ENCODE data around the gene GUK1.

GUK1 gene

DNA sequence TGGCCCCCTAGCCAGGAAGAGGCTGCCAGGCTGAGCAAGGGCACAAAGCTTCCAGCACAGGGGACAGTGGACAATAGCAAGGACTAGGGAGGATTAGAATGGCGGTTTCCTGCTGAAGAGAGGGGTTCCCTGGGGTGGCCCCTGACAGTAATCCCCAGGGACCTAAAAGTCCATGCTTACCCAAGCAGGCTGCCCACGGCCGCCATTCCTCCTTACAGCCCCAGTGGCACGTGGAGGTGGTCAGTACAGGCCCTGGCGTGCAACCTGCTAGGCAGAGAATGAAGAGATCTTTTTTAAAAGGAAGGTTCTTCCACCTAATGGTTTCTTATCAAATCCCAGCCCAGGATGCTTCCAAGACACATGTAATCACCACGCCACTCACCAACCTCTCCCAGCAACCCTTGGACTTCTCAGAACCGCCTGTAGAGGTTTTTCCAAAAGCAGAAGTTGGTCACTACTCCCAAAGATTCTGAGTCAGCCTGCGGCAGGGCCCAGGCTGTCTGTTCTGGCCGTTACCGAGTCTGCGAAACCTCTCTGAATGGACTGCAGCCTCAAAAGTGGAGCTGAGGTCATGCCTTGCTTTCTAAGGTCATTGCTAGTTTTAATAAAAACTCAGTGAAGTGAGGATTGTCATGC lies 31.9 kb upstream of the GUK1 start:
- Histone ChIP-seq H3K9me2 (replicated peaks; ENCODE audit: low read depth, low read length) (no peaks in the 10 kb centered on the region), H3K79me2 (ENCODE audit: insufficient read depth, low read length) (peaks cover 39% of the 10 kb centered on the region), H3K4me3 (ENCODE audit: low read length, poor library complexity, severe bottlenecking) (peak overlapping the region; percentile 94), H3K4me1 (ENCODE audit: insufficient read depth, low read length, poor library complexity, severe bottlenecking) (peaks cover 23% of the 10 kb centered on the region), H3K9me3 (ENCODE audit: insufficient read depth, low read depth, low read length) (no peaks in the 10 kb centered on the region), H3F3A (ENCODE audit: low read depth) (no peaks in the 10 kb centered on the region), H3K4me2 (ENCODE audit: low read depth, low read length, poor library complexity, severe bottlenecking) (peak overlapping the region; percentile 86), H4K20me1 (ENCODE audit: insufficient read depth, low read length, poor library complexity, severe bottlenecking) (peaks cover 4% of the 10 kb centered on the region), H3K36me3 (ENCODE audit: insufficient read depth, low read length) (no peaks in the 10 kb centered on the region; the same call in 1 of the 2 replicates), H3K27me3 (ENCODE audit: insufficient read depth, low read length, poor library complexity, severe bottlenecking) (no peaks in the 10 kb centered on the region), H2AFZ (ENCODE audit: low read length) (no peak overlapping the region), H3K9ac (ENCODE audit: low read depth, low read length, poor library complexity, severe bottlenecking) (peak overlapping the region; percentile 90)
- TF ChIP-seq, protein P1, sequence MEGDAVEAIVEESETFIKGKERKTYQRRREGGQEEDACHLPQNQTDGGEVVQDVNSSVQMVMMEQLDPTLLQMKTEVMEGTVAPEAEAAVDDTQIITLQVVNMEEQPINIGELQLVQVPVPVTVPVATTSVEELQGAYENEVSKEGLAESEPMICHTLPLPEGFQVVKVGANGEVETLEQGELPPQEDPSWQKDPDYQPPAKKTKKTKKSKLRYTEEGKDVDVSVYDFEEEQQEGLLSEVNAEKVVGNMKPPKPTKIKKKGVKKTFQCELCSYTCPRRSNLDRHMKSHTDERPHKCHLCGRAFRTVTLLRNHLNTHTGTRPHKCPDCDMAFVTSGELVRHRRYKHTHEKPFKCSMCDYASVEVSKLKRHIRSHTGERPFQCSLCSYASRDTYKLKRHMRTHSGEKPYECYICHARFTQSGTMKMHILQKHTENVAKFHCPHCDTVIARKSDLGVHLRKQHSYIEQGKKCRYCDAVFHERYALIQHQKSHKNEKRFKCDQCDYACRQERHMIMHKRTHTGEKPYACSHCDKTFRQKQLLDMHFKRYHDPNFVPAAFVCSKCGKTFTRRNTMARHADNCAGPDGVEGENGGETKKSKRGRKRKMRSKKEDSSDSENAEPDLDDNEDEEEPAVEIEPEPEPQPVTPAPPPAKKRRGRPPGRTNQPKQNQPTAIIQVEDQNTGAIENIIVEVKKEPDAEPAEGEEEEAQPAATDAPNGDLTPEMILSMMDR (conservative IDR thresholded peaks at IDR 0.05; ENCODE audit: low read length): no peak
- no peak for TF ChIP-seq EZH2phosphoT487 (IDR thresholded peaks at IDR 0.05; ENCODE audit: borderline replicate concordance)

DNA sequence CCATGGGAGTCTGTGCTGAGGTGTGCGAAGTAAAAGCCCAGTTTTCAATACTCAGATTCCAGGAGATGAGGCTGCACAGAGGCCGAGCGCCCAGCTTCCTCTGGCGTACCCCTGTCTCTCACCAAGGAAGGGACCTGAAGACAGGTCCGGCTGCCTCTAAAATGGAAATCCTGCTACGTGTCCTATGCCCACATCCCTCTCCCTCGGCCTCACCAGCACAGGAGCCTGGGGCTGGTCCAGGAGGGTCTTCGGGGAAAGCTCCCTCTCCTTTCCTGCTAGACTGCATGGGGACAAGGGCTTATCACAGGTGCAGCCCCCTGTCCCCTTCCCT lies 31.4 kb upstream of the GUK1 start:
- peaks cover 4% of the 10 kb centered on the region for H4K20me1 ChIP-seq (ENCODE audit: insufficient read depth, low read length, poor library complexity, severe bottlenecking)
- H3K4me3 ChIP-seq (ENCODE audit: low read length, poor library complexity, severe bottlenecking): peak overlapping the region; percentile 94
- peak overlapping the region; percentile 73 for H2AFZ ChIP-seq (ENCODE audit: low read length)

DNA sequence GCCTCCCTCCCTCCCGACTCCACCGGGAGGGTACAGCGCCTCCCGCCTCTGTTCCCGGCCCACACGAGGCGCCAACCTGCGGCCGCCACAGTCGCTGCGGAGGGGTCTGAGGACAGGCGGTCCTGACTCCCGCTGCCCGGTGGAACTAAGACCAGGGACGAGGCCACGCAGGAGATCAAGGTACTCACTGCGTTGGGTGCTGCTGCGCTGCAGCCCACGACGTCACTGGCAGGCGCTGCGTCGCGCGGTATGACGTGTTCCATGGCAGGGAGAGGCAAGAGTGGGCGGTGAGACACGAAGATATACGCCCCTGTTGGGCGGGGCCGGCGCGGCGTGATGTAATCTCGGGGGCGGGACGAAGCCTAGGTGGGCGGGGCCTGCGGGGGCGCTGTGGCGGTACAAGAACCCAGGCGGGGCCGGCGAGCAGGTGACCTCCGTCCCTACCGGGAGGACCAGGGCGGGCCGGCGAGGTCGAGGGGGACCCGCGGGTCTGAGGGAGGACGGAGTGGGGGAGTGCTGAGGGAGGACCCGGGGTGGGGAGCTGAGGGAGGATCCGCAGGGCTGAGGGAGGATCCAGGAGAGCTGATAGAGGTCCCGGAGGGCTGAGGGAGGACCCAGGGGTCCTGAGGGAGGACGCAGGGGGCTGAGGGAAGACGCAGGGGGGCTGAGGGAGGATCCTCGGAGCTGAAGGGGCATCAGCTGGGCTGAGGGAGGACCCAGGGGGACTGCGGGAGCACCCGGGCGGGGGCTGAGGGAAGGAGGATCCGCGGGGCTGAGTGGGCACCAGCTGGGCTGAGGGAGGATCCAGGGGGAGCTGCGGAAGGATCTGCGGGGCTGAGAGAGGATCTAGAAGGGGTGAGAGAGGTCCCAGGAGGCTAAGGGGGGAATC lies 30.8 kb upstream of the GUK1 start, which contains the start of gene MRPL55:
MRPL55 (minus strand) TSS at position 227 of the 889 bp plus-strand sequence. CDS start 1,039 bp downstream, outside the sequence.
- TF ChIP-seq, protein P1 (conservative IDR thresholded peaks at IDR 0.05; ENCODE audit: low read length): no peak; the same call in 1 of the 2 replicates
- TF ChIP-seq EZH2phosphoT487 (IDR thresholded peaks at IDR 0.05; ENCODE audit: borderline replicate concordance): no peak
- H2AFZ ChIP-seq (ENCODE audit: low read length): peak within 1 kb of the TSS; percentile 99

More for the DNA sequence above, 31.4 kb upstream of the GUK1 start:
- Histone ChIP-seq H3K4me1 (ENCODE audit: insufficient read depth, low read length, poor library complexity, severe bottlenecking) (peaks cover 22% of the 10 kb centered on the region), H3K79me2 (ENCODE audit: insufficient read depth, low read length) (peaks cover 35% of the 10 kb centered on the region), H3K9me2 (replicated peaks; ENCODE audit: low read depth, low read length) (no peaks in the 10 kb centered on the region), H3K27me3 (ENCODE audit: insufficient read depth, low read length, poor library complexity, severe bottlenecking) (no peaks in the 10 kb centered on the region), H3K9ac (ENCODE audit: low read depth, low read length, poor library complexity, severe bottlenecking) (peak overlapping the region; percentile 90), H3F3A (ENCODE audit: low read depth) (no peaks in the 10 kb centered on the region), H3K4me2 (ENCODE audit: low read depth, low read length, poor library complexity, severe bottlenecking) (peak overlapping the region; percentile 86), H3K36me3 (ENCODE audit: insufficient read depth, low read length) (no peaks in the 10 kb centered on the region; the same call in 1 of the 2 replicates), H3K9me3 (ENCODE audit: insufficient read depth, low read depth, low read length) (no peaks in the 10 kb centered on the region)
- no peak for TF ChIP-seq EZH2phosphoT487 (IDR thresholded peaks at IDR 0.05; ENCODE audit: borderline replicate concordance)
- TF ChIP-seq, protein P1 (conservative IDR thresholded peaks at IDR 0.05; ENCODE audit: low read length): no peak

More for the DNA sequence above, 30.8 kb upstream of the GUK1 start, which contains the start of gene MRPL55:
- no peaks in the 10 kb centered on the region; the same call in 1 of the 2 replicates for H3K36me3 ChIP-seq (ENCODE audit: insufficient read depth, low read length)
- H3K9ac ChIP-seq (ENCODE audit: low read depth, low read length, poor library complexity, severe bottlenecking): peak within 1 kb of the TSS; percentile 90
- H4K20me1 ChIP-seq (ENCODE audit: insufficient read depth, low read length, poor library complexity, severe bottlenecking): peaks cover 4% of the 10 kb centered on the region
- H3F3A ChIP-seq (ENCODE audit: low read depth): no peaks in the 10 kb centered on the region
- peak within 1 kb of the TSS; percentile 86 for H3K4me2 ChIP-seq (ENCODE audit: low read depth, low read length, poor library complexity, severe bottlenecking)
- H3K9me3 ChIP-seq (ENCODE audit: insufficient read depth, low read depth, low read length): no peaks in the 10 kb centered on the region
- H3K4me1 ChIP-seq (ENCODE audit: insufficient read depth, low read length, poor library complexity, severe bottlenecking): peaks cover 16% of the 10 kb centered on the region
- no peaks in the 10 kb centered on the region for H3K9me2 ChIP-seq (replicated peaks; ENCODE audit: low read depth, low read length)
- no peaks in the 10 kb centered on the region for H3K27me3 ChIP-seq (ENCODE audit: insufficient read depth, low read length, poor library complexity, severe bottlenecking)
- peak within 1 kb of the TSS; percentile 94 for H3K4me3 ChIP-seq (ENCODE audit: low read length, poor library complexity, severe bottlenecking)
- peaks cover 29% of the 10 kb centered on the region for H3K79me2 ChIP-seq (ENCODE audit: insufficient read depth, low read length)

All from Loucy (cell line).